ENCODE results near the gene TMEM127. TPM values are rescaled to one million over a fixed set of nuclear protein-coding genes. Genes with fewer than 3 reads are reported as not detected.

TMEM127 gene
- total RNA-seq, 1 experiment from 2014 or later, result 25.5 TPM

DNA sequence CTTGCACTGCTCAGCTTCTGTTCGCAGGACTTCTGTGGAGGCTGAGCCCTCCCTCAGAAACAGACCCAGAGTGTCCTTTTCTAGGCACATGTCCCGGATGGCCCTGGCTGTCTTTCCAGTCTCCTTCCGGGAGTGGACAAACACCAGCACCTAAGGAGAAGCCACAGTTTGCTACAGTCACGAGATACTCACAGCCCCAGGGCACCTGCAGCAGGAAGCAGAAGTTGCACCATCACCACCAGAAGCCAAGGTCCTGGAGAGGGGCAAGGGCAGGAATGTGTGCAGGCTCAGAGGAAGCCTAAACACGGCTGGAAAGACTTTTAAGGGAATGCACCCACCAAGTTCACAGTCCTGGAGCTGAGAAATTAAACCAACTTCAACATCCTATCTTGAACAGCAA, 26.0 kb upstream of the TMEM127 start:
- CTCF ChIA-PET, result no interaction called here
- TF ChIP-seq CTCF (conservative IDR thresholded peaks at IDR 0.05; ENCODE audit: low read depth, low read length) (no peak), EZH2 (IDR thresholded peaks at IDR 0.05; ENCODE audit: borderline replicate concordance, low read depth, low read length, poor library complexity, severe bottlenecking) (no peak)
- POLR2A ChIA-PET (ENCODE audit: low non-redundant PET), result no interaction called here
- no peak for DNase-seq (ENCODE audit: low spot score)
- no peaks in the 10 kb centered on the region for H3K27me3 ChIP-seq (replicated peaks; ENCODE audit: insufficient read depth, low read depth, low read length, poor library complexity)
- H3K9me3 ChIP-seq (ENCODE audit: low read depth, low read length, poor library complexity, severe bottlenecking), result no peaks in the 10 kb centered on the region
- BruUV-seq (replicated peaks), result no TSS peak
- no peaks in the 10 kb centered on the region for H3K4me1 ChIP-seq (ENCODE audit: insufficient read depth, low read length, poor library complexity, severe bottlenecking)
- no peak overlapping the region for H3K27ac ChIP-seq (ENCODE audit: low read depth, low read length, poor library complexity, severe bottlenecking)
- intact Hi-C loops (cut with micrococcal nuclease; ENCODE audit: unreplicated experiment), result no loop called here
- peaks cover 100% of the 10 kb centered on the region for H3K36me3 ChIP-seq (ENCODE audit: insufficient read depth, low read length, poor library complexity, severe bottlenecking)
- H3K4me3 ChIP-seq (ENCODE audit: low read depth, low read length, poor library complexity, severe bottlenecking), result no peak overlapping the region

GRCh38 chr2:96287273-96287856, 21.6 kb upstream of the TMEM127 start:
- TF ChIP-seq CTCF (conservative IDR thresholded peaks at IDR 0.05; ENCODE audit: low read depth, low read length) (no peak), EZH2 (IDR thresholded peaks at IDR 0.05; ENCODE audit: borderline replicate concordance, low read depth, low read length, poor library complexity, severe bottlenecking) (no peak)
- no peaks in the 10 kb centered on the region for H3K4me1 ChIP-seq (ENCODE audit: insufficient read depth, low read length, poor library complexity, severe bottlenecking)
- BruUV-seq (replicated peaks), result no TSS peak
- intact Hi-C loops (cut with micrococcal nuclease; ENCODE audit: unreplicated experiment), result no loop called here
- no peak for DNase-seq (ENCODE audit: low spot score)
- CTCF ChIA-PET, result no interaction called here
- H3K4me3 ChIP-seq (ENCODE audit: low read depth, low read length, poor library complexity, severe bottlenecking), result no peak overlapping the region
- H3K27me3 ChIP-seq (replicated peaks; ENCODE audit: insufficient read depth, low read depth, low read length, poor library complexity), result no peaks in the 10 kb centered on the region
- H3K9me3 ChIP-seq (ENCODE audit: low read depth, low read length, poor library complexity, severe bottlenecking), result no peaks in the 10 kb centered on the region
- POLR2A ChIA-PET (ENCODE audit: low non-redundant PET), result no interaction called here
- H3K27ac ChIP-seq (ENCODE audit: low read depth, low read length, poor library complexity, severe bottlenecking), result no peak overlapping the region
- H3K36me3 ChIP-seq (ENCODE audit: insufficient read depth, low read length, poor library complexity, severe bottlenecking), result peaks cover 100% of the 10 kb centered on the region

DNA sequence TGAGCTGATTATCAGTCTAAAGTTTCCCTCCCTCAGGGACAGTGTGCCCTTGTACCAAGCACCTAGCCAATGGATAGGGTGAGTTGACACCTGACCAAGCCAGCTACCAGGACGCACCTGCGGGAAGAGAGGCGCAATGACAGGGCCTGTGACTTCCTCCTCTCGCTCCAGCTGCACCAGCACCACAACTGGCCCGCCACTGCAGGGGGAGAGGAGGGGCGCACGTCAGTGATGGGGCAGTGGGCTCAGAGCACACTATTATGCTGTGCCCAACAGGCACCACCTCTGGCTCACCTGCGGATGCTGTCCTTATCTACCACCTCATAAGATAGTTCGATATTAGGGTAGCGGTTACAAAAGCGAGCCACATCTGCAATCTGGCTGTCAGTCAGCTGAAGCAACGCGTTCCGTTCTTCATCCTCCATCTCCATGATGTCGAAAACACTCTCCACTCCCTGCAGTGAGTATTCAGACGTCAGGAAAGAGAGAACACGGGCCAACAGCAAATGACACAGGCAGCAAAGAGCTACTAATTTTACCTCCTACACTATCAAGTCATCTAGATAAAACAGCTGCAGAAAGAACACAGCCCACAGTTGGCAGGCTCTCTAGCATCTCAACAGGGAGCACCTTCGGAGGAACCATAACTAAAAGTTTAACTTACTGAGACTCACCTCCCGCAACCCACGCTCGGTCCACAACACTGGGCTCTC, 11.1 kb upstream of the TMEM127 start:
- no peaks in the 10 kb centered on the region for H3K27me3 ChIP-seq (replicated peaks; ENCODE audit: insufficient read depth, low read depth, low read length, poor library complexity)
- intact Hi-C loops (cut with micrococcal nuclease; ENCODE audit: unreplicated experiment), result no loop called here
- H3K36me3 ChIP-seq (ENCODE audit: insufficient read depth, low read length, poor library complexity, severe bottlenecking), result peaks cover 69% of the 10 kb centered on the region
- TF ChIP-seq EZH2 (IDR thresholded peaks at IDR 0.05; ENCODE audit: borderline replicate concordance, low read depth, low read length, poor library complexity, severe bottlenecking) (no peak), CTCF (conservative IDR thresholded peaks at IDR 0.05; ENCODE audit: low read depth, low read length) (no peak)
- no peaks in the 10 kb centered on the region for H3K4me1 ChIP-seq (ENCODE audit: insufficient read depth, low read length, poor library complexity, severe bottlenecking)
- no peaks in the 10 kb centered on the region for H3K9me3 ChIP-seq (ENCODE audit: low read depth, low read length, poor library complexity, severe bottlenecking)
- no peak overlapping the region for H3K27ac ChIP-seq (ENCODE audit: low read depth, low read length, poor library complexity, severe bottlenecking)
- no peak overlapping the region for H3K4me3 ChIP-seq (ENCODE audit: low read depth, low read length, poor library complexity, severe bottlenecking)
- CTCF ChIA-PET, result no interaction called here
- no peak for DNase-seq (ENCODE audit: low spot score)
- POLR2A ChIA-PET (ENCODE audit: low non-redundant PET), result interaction anchor here (0.6 kb wide), 1 partner anchor 27 kb away, joined by 9 read pairs; no protein-coding TSS in a partner anchor
- no TSS peak for BruUV-seq (replicated peaks)
